SU-DHL-6 (cell line): ENCODE measurements around the gene ZNF740.

Experiments used
- EZH2phosphoT487 ChIP-seq: fragments of 200-600 bp; sonication (generic), shearing (Covaris generic); conservative IDR thresholded peaks from 2 replicates; pipeline ENCODE4 v1.6.1; 2018; ENCODE audit warnings: mild to moderate bottlenecking, antibody characterized with exemption, low read length, moderate library complexity, mixed read lengths
- TF ChIP-seq, protein P1 (sequence below): fragments of 200-600 bp; sonication (generic); IDR thresholded peaks from one replicate; pipeline ENCODE4 v1.5.1; 2017; ENCODE audit warnings: antibody characterized with exemption, mild to moderate bottlenecking, low read length, moderate library complexity; ENCODE audit not compliant: insufficient read depth, poor library complexity, severe bottlenecking

DNA sequence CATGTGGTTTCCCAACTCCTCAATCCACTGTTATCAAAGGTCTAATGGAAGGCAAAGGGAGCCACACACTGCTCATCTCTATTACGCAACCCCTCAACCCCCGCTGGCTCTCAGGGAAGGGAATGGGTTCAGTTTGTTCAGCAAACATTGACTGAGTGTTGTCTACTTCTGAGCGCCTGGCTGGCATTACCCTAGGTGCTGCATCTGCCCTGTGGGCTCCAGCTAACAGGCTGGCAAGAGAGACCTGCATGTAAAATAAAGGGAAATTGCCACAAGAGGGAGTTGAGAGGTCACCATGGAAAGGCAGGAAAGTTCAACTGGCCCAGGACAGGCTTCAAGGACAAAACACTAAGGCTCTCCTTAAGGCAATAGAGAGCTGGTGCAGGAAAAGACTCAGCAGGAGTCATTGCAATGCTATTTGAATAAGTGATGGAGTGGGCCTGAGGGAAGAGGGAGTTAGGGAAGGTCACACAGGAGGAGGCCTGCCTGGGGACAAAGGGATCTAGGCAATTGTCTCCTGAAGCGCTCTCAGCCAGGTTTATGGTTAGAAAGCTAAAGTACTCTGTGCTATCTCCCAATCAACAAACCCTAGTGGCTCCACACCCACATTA, 5.5 kb upstream of the ZNF740 start:
- TF ChIP-seq, protein P1, sequence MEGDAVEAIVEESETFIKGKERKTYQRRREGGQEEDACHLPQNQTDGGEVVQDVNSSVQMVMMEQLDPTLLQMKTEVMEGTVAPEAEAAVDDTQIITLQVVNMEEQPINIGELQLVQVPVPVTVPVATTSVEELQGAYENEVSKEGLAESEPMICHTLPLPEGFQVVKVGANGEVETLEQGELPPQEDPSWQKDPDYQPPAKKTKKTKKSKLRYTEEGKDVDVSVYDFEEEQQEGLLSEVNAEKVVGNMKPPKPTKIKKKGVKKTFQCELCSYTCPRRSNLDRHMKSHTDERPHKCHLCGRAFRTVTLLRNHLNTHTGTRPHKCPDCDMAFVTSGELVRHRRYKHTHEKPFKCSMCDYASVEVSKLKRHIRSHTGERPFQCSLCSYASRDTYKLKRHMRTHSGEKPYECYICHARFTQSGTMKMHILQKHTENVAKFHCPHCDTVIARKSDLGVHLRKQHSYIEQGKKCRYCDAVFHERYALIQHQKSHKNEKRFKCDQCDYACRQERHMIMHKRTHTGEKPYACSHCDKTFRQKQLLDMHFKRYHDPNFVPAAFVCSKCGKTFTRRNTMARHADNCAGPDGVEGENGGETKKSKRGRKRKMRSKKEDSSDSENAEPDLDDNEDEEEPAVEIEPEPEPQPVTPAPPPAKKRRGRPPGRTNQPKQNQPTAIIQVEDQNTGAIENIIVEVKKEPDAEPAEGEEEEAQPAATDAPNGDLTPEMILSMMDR = no peak
- no peak for TF ChIP-seq EZH2phosphoT487
